HL-60 (cell line): ENCODE results near the gene CNOT3.

ENCODE experiments used
- DNase-seq, 2 experiments: peaks; one replicate each; pipeline ENCODE4 v3.0.0-alpha.2; 2010 to 2020; ENCODE audit warnings: low read depth in 1 of 2, low spot score in 1 of 2
- H3K27ac ChIP-seq: fragments of 250-450 bp; sonication (Bioruptor Pico); replicated peaks from 2 replicates; pipeline ENCODE4 v1.5.1; 2020; ENCODE audit warnings: mild to moderate bottlenecking, moderate library complexity
- H3K27me3 ChIP-seq: fragments of 250-450 bp; sonication (Bioruptor Pico); 2 replicates; pipeline ENCODE4 v1.5.1; 2021; ENCODE audit warnings: mild to moderate bottlenecking, moderate library complexity; ENCODE audit not compliant: insufficient read depth, poor library complexity, severe bottlenecking
- H3K4me3 ChIP-seq: replicated peaks from 2 replicates; pipeline ENCODE4 v1.5.1; 2011; ENCODE audit warnings: mild to moderate bottlenecking, control low read depth, low read length; ENCODE audit not compliant: insufficient read depth
- GABPA ChIP-seq: IDR thresholded peaks from 2 replicates; pipeline ENCODE4 v1.6.1; 2012; ENCODE audit warnings: low read depth
- POLR2AphosphoS5 ChIP-seq: IDR thresholded peaks from 2 replicates; pipeline ENCODE4 v1.6.1; 2012; ENCODE audit warnings: low read depth
- SPI1 ChIP-seq: IDR thresholded peaks from 2 replicates; pipeline ENCODE4 v1.6.1; 2012; ENCODE audit warnings: low read depth, mild to moderate bottlenecking, borderline replicate concordance
- TF ChIP-seq, protein P1 (sequence below): IDR thresholded peaks from one replicate; pipeline ENCODE4 v1.5.1; 2011; ENCODE audit warnings: low read length, control low read depth, inconsistent platforms; ENCODE audit not compliant: insufficient read depth
- TF ChIP-seq, protein P2 (sequence below): IDR thresholded peaks from 2 replicates; pipeline ENCODE4 v1.6.1; 2012; ENCODE audit warnings: low read depth; ENCODE audit not compliant: insufficient replicate concordance

CNOT3 gene

GRCh38 chr19:54123682-54124081, 13.9 kb upstream of the CNOT3 start:
- TF ChIP-seq SPI1 = no peak
- TF ChIP-seq, protein P1, sequence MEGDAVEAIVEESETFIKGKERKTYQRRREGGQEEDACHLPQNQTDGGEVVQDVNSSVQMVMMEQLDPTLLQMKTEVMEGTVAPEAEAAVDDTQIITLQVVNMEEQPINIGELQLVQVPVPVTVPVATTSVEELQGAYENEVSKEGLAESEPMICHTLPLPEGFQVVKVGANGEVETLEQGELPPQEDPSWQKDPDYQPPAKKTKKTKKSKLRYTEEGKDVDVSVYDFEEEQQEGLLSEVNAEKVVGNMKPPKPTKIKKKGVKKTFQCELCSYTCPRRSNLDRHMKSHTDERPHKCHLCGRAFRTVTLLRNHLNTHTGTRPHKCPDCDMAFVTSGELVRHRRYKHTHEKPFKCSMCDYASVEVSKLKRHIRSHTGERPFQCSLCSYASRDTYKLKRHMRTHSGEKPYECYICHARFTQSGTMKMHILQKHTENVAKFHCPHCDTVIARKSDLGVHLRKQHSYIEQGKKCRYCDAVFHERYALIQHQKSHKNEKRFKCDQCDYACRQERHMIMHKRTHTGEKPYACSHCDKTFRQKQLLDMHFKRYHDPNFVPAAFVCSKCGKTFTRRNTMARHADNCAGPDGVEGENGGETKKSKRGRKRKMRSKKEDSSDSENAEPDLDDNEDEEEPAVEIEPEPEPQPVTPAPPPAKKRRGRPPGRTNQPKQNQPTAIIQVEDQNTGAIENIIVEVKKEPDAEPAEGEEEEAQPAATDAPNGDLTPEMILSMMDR = no peak
- TF ChIP-seq, protein P2, sequence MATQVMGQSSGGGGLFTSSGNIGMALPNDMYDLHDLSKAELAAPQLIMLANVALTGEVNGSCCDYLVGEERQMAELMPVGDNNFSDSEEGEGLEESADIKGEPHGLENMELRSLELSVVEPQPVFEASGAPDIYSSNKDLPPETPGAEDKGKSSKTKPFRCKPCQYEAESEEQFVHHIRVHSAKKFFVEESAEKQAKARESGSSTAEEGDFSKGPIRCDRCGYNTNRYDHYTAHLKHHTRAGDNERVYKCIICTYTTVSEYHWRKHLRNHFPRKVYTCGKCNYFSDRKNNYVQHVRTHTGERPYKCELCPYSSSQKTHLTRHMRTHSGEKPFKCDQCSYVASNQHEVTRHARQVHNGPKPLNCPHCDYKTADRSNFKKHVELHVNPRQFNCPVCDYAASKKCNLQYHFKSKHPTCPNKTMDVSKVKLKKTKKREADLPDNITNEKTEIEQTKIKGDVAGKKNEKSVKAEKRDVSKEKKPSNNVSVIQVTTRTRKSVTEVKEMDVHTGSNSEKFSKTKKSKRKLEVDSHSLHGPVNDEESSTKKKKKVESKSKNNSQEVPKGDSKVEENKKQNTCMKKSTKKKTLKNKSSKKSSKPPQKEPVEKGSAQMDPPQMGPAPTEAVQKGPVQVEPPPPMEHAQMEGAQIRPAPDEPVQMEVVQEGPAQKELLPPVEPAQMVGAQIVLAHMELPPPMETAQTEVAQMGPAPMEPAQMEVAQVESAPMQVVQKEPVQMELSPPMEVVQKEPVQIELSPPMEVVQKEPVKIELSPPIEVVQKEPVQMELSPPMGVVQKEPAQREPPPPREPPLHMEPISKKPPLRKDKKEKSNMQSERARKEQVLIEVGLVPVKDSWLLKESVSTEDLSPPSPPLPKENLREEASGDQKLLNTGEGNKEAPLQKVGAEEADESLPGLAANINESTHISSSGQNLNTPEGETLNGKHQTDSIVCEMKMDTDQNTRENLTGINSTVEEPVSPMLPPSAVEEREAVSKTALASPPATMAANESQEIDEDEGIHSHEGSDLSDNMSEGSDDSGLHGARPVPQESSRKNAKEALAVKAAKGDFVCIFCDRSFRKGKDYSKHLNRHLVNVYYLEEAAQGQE = no peak
- no peak for TF ChIP-seq POLR2AphosphoS5
- TF ChIP-seq GABPA = no peak
- no peaks in the 10 kb centered on the region for H3K27me3 ChIP-seq
- H3K27ac ChIP-seq = no peak overlapping the region
- no peak overlapping the region for H3K4me3 ChIP-seq
- no peak for DNase-seq

- DNase-seq = no peak
- Histone ChIP-seq H3K27ac (no peak overlapping the region), H3K4me3 (no peak overlapping the region), H3K27me3 (no peaks in the 10 kb centered on the region)
- TF ChIP-seq, protein P2 = no peak
- TF ChIP-seq POLR2AphosphoS5 (no peak), SPI1 (no peak), GABPA (no peak)
- TF ChIP-seq, protein P1 = no peak
Observed at GRCh38 chr19:54124393-54124792, 13.2 kb upstream of the CNOT3 start.

GRCh38 chr19:54125713-54126112, 11.8 kb upstream of the CNOT3 start:
- DNase-seq = no peak
- no peak overlapping the region for H3K4me3 ChIP-seq
- TF ChIP-seq, protein P2 = no peak

More at GRCh38 chr19:54125713-54126112, 11.8 kb upstream of the CNOT3 start:
- Histone ChIP-seq H3K27me3 (no peaks in the 10 kb centered on the region), H3K27ac (no peak overlapping the region)
